HEK293 (cell line): Measurements from ENCODE around the gene MT1F.

ENCODE experiments used
- HOXA7 ChIP-seq: sonication (generic); formaldehyde crosslinking; IDR thresholded peaks from 2 replicates; pipeline ENCODE4 v1.8.1; 2022; ENCODE audit warnings: missing genetic modification reagents, borderline replicate concordance
- OSR2 ChIP-seq: fragments of 450-650 bp; formaldehyde crosslinking; IDR thresholded peaks from 2 replicates; pipeline ENCODE4 v1.5.1; 2016; ENCODE audit warnings: missing biosample characterization, missing genetic modification characterization
- RBAK ChIP-seq: fragments of 450-650 bp; formaldehyde crosslinking; IDR thresholded peaks from 2 replicates; pipeline ENCODE4 v1.5.1; 2016; ENCODE audit warnings: missing biosample characterization, missing genetic modification characterization
- ZNF140 ChIP-seq: fragments of 450-650 bp; formaldehyde crosslinking; IDR thresholded peaks from 2 replicates; pipeline ENCODE4 v1.5.1; 2016; ENCODE audit warnings: missing biosample characterization, missing genetic modification characterization
- ZNF266 ChIP-seq: fragments of 450-650 bp; formaldehyde crosslinking; IDR thresholded peaks from 2 replicates; pipeline ENCODE4 v1.5.1; 2016; ENCODE audit warnings: missing biosample characterization, missing genetic modification characterization, low read depth
- ZNF558 ChIP-seq: fragments of 450-650 bp; formaldehyde crosslinking; IDR thresholded peaks from 2 replicates; pipeline ENCODE4 v1.5.1; 2016; ENCODE audit warnings: missing biosample characterization, missing genetic modification characterization
- ZNF600 ChIP-seq: fragments of 450-650 bp; formaldehyde crosslinking; IDR thresholded peaks from 2 replicates; pipeline ENCODE4 v1.5.1; 2016; ENCODE audit warnings: missing biosample characterization, missing genetic modification characterization
- ZNF623 ChIP-seq: fragments of 450-650 bp; formaldehyde crosslinking; IDR thresholded peaks from 2 replicates; pipeline ENCODE4 v1.5.1; 2016; ENCODE audit warnings: missing biosample characterization, missing genetic modification characterization
- ZNF658 ChIP-seq: fragments of 450-650 bp; formaldehyde crosslinking; IDR thresholded peaks from 2 replicates; pipeline ENCODE4; 2016; ENCODE audit warnings: missing biosample characterization, missing genetic modification characterization
- TF ChIP-seq, protein P1 (sequence below): fragments of 450-650 bp; formaldehyde crosslinking; IDR thresholded peaks from 2 replicates; pipeline ENCODE4 v1.5.1; 2016; ENCODE audit warnings: missing biosample characterization, missing genetic modification characterization
- TF ChIP-seq, protein P2 (sequence below): fragments of 450-650 bp; formaldehyde crosslinking; IDR thresholded peaks from 2 replicates; pipeline ENCODE4 v1.5.1; 2016; ENCODE audit warnings: missing biosample characterization, missing genetic modification characterization
- TF ChIP-seq, protein P3 (sequence below): fragments of 450-650 bp; formaldehyde crosslinking; IDR thresholded peaks from 2 replicates; pipeline ENCODE4 v1.5.1; 2016; ENCODE audit warnings: missing biosample characterization, missing genetic modification characterization, low read depth
- TF ChIP-seq, protein P4 (sequence below): fragments of 450-650 bp; formaldehyde crosslinking; IDR thresholded peaks from 2 replicates; pipeline ENCODE4 v1.5.1; 2016; ENCODE audit warnings: missing biosample characterization, missing genetic modification characterization

DNA sequence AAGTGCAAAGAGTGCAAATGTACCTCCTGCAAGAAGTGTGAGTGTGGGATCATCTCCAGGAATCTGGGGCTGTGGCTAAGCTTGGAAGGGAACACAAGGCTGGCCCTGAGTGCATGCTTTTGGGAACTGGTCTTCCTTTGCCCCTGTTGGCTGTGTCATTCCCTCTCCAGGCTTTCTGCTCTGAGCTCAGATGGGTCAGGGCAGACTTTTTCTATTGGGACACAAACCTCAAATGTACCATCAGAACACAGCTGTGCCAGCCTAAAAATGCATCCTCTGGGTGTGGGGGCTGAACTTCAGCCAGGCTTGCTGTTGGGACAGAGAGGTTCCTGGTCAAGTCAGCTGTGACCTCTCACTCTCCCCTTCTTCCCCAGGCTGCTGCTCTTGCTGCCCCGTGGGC lies 5.2 kb upstream of the MT1F start:
- TF ChIP-seq, protein P1, sequence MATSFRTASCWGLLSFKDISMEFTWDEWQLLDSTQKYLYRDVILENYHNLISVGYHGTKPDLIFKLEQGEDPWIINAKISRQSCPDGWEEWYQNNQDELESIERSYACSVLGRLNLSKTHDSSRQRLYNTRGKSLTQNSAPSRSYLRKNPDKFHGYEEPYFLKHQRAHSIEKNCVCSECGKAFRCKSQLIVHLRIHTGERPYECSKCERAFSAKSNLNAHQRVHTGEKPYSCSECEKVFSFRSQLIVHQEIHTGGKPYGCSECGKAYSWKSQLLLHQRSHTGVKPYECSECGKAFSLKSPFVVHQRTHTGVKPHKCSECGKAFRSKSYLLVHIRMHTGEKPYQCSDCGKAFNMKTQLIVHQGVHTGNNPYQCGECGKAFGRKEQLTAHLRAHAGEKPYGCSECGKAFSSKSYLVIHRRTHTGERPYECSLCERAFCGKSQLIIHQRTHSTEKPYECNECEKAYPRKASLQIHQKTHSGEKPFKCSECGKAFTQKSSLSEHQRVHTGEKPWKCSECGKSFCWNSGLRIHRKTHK (tag by site-specific recombination): no peak
- no peak for TF ChIP-seq RBAK (tag by site-specific recombination)
- TF ChIP-seq OSR2: no peak
- TF ChIP-seq, protein P2, sequence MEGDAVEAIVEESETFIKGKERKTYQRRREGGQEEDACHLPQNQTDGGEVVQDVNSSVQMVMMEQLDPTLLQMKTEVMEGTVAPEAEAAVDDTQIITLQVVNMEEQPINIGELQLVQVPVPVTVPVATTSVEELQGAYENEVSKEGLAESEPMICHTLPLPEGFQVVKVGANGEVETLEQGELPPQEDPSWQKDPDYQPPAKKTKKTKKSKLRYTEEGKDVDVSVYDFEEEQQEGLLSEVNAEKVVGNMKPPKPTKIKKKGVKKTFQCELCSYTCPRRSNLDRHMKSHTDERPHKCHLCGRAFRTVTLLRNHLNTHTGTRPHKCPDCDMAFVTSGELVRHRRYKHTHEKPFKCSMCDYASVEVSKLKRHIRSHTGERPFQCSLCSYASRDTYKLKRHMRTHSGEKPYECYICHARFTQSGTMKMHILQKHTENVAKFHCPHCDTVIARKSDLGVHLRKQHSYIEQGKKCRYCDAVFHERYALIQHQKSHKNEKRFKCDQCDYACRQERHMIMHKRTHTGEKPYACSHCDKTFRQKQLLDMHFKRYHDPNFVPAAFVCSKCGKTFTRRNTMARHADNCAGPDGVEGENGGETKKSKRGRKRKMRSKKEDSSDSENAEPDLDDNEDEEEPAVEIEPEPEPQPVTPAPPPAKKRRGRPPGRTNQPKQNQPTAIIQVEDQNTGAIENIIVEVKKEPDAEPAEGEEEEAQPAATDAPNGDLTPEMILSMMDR (tag by site-specific recombination): no peak
- no peak for TF ChIP-seq ZNF658 (tag by site-specific recombination)
- TF ChIP-seq, protein P3, sequence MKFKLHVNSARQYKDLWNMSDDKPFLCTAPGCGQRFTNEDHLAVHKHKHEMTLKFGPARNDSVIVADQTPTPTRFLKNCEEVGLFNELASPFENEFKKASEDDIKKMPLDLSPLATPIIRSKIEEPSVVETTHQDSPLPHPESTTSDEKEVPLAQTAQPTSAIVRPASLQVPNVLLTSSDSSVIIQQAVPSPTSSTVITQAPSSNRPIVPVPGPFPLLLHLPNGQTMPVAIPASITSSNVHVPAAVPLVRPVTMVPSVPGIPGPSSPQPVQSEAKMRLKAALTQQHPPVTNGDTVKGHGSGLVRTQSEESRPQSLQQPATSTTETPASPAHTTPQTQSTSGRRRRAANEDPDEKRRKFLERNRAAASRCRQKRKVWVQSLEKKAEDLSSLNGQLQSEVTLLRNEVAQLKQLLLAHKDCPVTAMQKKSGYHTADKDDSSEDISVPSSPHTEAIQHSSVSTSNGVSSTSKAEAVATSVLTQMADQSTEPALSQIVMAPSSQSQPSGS: no peak
- TF ChIP-seq HOXA7 (CRISPR knock-in tag): no peak
- no peak for TF ChIP-seq ZNF623 (tag by site-specific recombination)
- TF ChIP-seq ZNF600 (tag by site-specific recombination): no peak
- TF ChIP-seq ZNF558 (tag by site-specific recombination): no peak
- TF ChIP-seq, protein P4, sequence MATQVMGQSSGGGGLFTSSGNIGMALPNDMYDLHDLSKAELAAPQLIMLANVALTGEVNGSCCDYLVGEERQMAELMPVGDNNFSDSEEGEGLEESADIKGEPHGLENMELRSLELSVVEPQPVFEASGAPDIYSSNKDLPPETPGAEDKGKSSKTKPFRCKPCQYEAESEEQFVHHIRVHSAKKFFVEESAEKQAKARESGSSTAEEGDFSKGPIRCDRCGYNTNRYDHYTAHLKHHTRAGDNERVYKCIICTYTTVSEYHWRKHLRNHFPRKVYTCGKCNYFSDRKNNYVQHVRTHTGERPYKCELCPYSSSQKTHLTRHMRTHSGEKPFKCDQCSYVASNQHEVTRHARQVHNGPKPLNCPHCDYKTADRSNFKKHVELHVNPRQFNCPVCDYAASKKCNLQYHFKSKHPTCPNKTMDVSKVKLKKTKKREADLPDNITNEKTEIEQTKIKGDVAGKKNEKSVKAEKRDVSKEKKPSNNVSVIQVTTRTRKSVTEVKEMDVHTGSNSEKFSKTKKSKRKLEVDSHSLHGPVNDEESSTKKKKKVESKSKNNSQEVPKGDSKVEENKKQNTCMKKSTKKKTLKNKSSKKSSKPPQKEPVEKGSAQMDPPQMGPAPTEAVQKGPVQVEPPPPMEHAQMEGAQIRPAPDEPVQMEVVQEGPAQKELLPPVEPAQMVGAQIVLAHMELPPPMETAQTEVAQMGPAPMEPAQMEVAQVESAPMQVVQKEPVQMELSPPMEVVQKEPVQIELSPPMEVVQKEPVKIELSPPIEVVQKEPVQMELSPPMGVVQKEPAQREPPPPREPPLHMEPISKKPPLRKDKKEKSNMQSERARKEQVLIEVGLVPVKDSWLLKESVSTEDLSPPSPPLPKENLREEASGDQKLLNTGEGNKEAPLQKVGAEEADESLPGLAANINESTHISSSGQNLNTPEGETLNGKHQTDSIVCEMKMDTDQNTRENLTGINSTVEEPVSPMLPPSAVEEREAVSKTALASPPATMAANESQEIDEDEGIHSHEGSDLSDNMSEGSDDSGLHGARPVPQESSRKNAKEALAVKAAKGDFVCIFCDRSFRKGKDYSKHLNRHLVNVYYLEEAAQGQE (tag by site-specific recombination): no peak
- no peak for TF ChIP-seq ZNF140 (tag by site-specific recombination)
- TF ChIP-seq ZNF266 (tag by site-specific recombination): no peak
